B cell (primary cell): ENCODE measurements around the gene EXD2. TPM values are rescaled to one million over a fixed set of nuclear protein-coding genes. Genes with fewer than 3 reads are reported as not detected.

Experiments used
- ATAC-seq: fragments of 200-7000 bp; cut with Tn5 transposase; one replicate; pipeline ENCODE4 v1.10.0; 2021; ENCODE audit warnings: low read depth, mild to moderate bottlenecking, moderate number of reproducible peaks, moderate library complexity
- CTCF ChIA-PET: fragments of 350-600 bp; sonication (Branson Sonifier 250); formaldehyde crosslinking; loops from one replicate; lab custom pipeline; 2021; ENCODE audit warnings: antibody characterized with exemption, inconsistent platforms; lab: Charles Lee
- POLR2A ChIA-PET: fragments of 350-600 bp; sonication (Branson Sonifier 250); formaldehyde crosslinking; loops from one replicate; lab custom pipeline; 2021; ENCODE audit warnings: antibody characterized with exemption; lab: Charles Lee
- DNase-seq: peaks from one replicate; pipeline ENCODE4 v3.0.0; 2013
- H2AFZ ChIP-seq: 2 replicates; pipeline ENCODE4 v1.6.1; 2012; ENCODE audit warnings: mild to moderate bottlenecking, low read depth, low read length; ENCODE audit not compliant: insufficient read depth, poor library complexity, severe bottlenecking
- H3K27ac ChIP-seq, 2 donors: 1 replicate in 1 of 2; 2 replicates in 1 of 2; pipeline ENCODE4 v1.5.1; 2012 to 2013; ENCODE audit warnings: low read length in 2 of 2, mild to moderate bottlenecking in 2 of 2, moderate library complexity in 1 of 2
- H3K27me3 ChIP-seq, 4 experiments: fragments of 200-600 bp in 1 of 4; sonication (generic) in 1 of 4; replicated peaks in 1 of 4; 1 replicate in 2 of 4; 2 replicates in 2 of 4; pipeline versions ENCODE4 v1.6.1 to v1.7.0; 2013 to 2016; ENCODE audit warnings: low read length in 3 of 4, mild to moderate bottlenecking in 2 of 4, mixed read lengths in 1 of 4, moderate library complexity in 1 of 4; ENCODE audit not compliant: insufficient read depth in 4 of 4, control insufficient read depth in 3 of 4; ENCODE audit errors: control extremely low read depth in 1 of 4
- H3K36me3 ChIP-seq, 2 experiments: replicated peaks in 1 of 2; 1 replicate in 1 of 2; 2 replicates in 1 of 2; pipeline versions ENCODE4 v1.6.1 to v1.7.1; 2013; ENCODE audit warnings: low read length in 1 of 2; ENCODE audit not compliant: insufficient read depth in 2 of 2, control insufficient read depth in 1 of 2; ENCODE audit errors: control extremely low read depth in 1 of 2, extremely low read depth in 1 of 2
- H3K4me1 ChIP-seq, 2 donors: fragments of 200-600 bp in 1 of 2; sonication (generic) in 1 of 2; 1 replicate in 1 of 2; 2 replicates in 1 of 2; pipeline versions ENCODE4 v1.5.1 to v1.6.1; 2013 to 2017; ENCODE audit warnings: low read length in 2 of 2; ENCODE audit not compliant: control insufficient read depth in 2 of 2, insufficient read depth in 2 of 2
- H3K4me2 ChIP-seq: replicated peaks from 2 replicates; pipeline ENCODE3; 2012; ENCODE audit warnings: mild to moderate bottlenecking, low read depth, low read length; ENCODE audit not compliant: poor library complexity, severe bottlenecking
- H3K4me3 ChIP-seq, 5 experiments: fragments of 200-600 bp in 1 of 5; sonication (generic) in 1 of 5; 1 replicate in 3 of 5; 2 replicates in 2 of 5; pipeline versions ENCODE4 v1.5.1 to v1.7.0; 2011 to 2016; ENCODE audit warnings: low read length in 4 of 5, mild to moderate bottlenecking in 4 of 5, low read depth in 2 of 5, control low read depth in 1 of 5, moderate library complexity in 1 of 5; ENCODE audit not compliant: insufficient read depth in 1 of 5; ENCODE audit errors: control extremely low read depth in 1 of 5, extremely low read depth in 1 of 5
- H3K79me2 ChIP-seq: fragments of 200-600 bp; sonication (generic); one replicate; pipeline ENCODE4 v1.6.0; 2016; ENCODE audit warnings: low read length; ENCODE audit not compliant: control insufficient read depth, insufficient read depth
- H3K9ac ChIP-seq: fragments of 200-600 bp; sonication (generic); 2 replicates; pipeline ENCODE4 v1.6.1; 2017; ENCODE audit warnings: mild to moderate bottlenecking, low read length, moderate library complexity
- H3K9me3 ChIP-seq, 3 donors: one replicate each; pipeline versions ENCODE4 v1.6.1 to v1.7.1; 2013; ENCODE audit warnings: low read length in 2 of 3; ENCODE audit not compliant: control insufficient read depth in 2 of 3, insufficient read depth in 1 of 3; ENCODE audit errors: control extremely low read depth in 1 of 3
- H4K20me1 ChIP-seq: 2 replicates; pipeline ENCODE4 v1.6.0; 2012; ENCODE audit warnings: mild to moderate bottlenecking, low read length; ENCODE audit not compliant: insufficient read depth, control insufficient read depth, poor library complexity, severe bottlenecking
- H3K27ac Mint-ChIP-seq: one replicate; pipeline ENCODE4 v1.8.0; 2021; ENCODE audit warnings: mixed read lengths
- H3K27me3 Mint-ChIP-seq: one replicate; pipeline ENCODE4 v1.8.0; 2021; ENCODE audit warnings: mixed read lengths
- H3K4me1 Mint-ChIP-seq: one replicate; pipeline ENCODE4 v1.8.0; 2021; ENCODE audit warnings: mixed read lengths
- H3K4me3 Mint-ChIP-seq: one replicate; pipeline ENCODE4 v1.8.0; 2021; ENCODE audit warnings: mixed read lengths
- H3K9me3 Mint-ChIP-seq: one replicate; pipeline ENCODE4 v1.8.0; 2022; ENCODE audit warnings: mixed read lengths; ENCODE audit not compliant: insufficient read depth
- CTCF ChIP-seq: fragments of 200-600 bp; IDR thresholded peaks from one replicate; pipeline ENCODE4 v1.8.0; 2022; ENCODE audit warnings: antibody characterized with exemption, mild to moderate bottlenecking
- EZH2 ChIP-seq: IDR thresholded peaks from 2 replicates; pipeline ENCODE4 v1.6.1; 2012; ENCODE audit warnings: borderline replicate concordance, low read depth, mild to moderate bottlenecking, moderate library complexity, low read length; ENCODE audit not compliant: insufficient read depth, poor library complexity, severe bottlenecking
- WGBS: methylation state at CpG from one replicate; pipeline ENCODE4 v1.1.5; 2013; ENCODE audit warnings: missing lambda C conversion rate; ENCODE audit not compliant: insufficient coverage; 5-methylcytosine and 5-hydroxymethylcytosine counted together
- intact Hi-C: fragments of 100-400 bp; cut with micrococcal nuclease; formaldehyde crosslinking; loops from one replicate; pipeline ENCODE4 v1.10.0; 2022
- polyA plus RNA-seq: library from polyadenylated mRNA; depleted of rRNA; stranded (reverse); fragments of >200 nt; gene quantifications from 2 replicates; pipeline ENCODE4 v1.2.3, GENCODE V29; 2012
- total RNA-seq, 2 donors: library from RNA; stranded (reverse); fragments of 120-200 nt in 1 of 2; gene quantifications; 1 replicate in 1 of 2; 2 replicates in 1 of 2; pipeline versions ENCODE4 v1.2.3 to v1.2.4, GENCODE V29; 2013 to 2022

The EXD2 gene
- total and polyA plus RNA-seq, 2 donors (not counting 1 experiment from before 2014, with no cell fraction given) = 3.6 to 10.0 TPM

GRCh38 chr14:69270097-69270496 is 78.8 kb downstream of the EXD2 start:
- no peaks in the 10 kb centered on the region for H3K9me3 ChIP-seq
- H2AFZ ChIP-seq = no peak overlapping the region
- Mint-ChIP-seq H3K27ac (no peak overlapping the region), H3K4me3 (no peak overlapping the region), H3K9me3 (no peaks in the 10 kb centered on the region), H3K4me1 (no peaks in the 10 kb centered on the region), H3K27me3 (peaks cover 30% of the 10 kb centered on the region)
- no peaks in the 10 kb centered on the region for H4K20me1 ChIP-seq
- ChIA-PET CTCF (no interaction called here), POLR2A (no interaction called here)
- TF ChIP-seq CTCF (no peak), EZH2 (no peak)
- H3K27ac ChIP-seq = no peak overlapping the region
- no peak overlapping the region for H3K4me2 ChIP-seq
- H3K36me3 ChIP-seq = no peaks in the 10 kb centered on the region
- H3K79me2 ChIP-seq = no peaks in the 10 kb centered on the region
- no peak overlapping the region for H3K9ac ChIP-seq
- intact Hi-C loops = no loop called here
- no peaks in the 10 kb centered on the region for H3K4me1 ChIP-seq
- ATAC-seq (no peak), DNase-seq (no peak)
- 91% methylated on average over 4 of the region's 10 CpGs for WGBS
- H3K27me3 ChIP-seq = peaks cover 0 to 12% (median 1%) of the 10 kb centered on the region in 4 experiments
- no peak overlapping the region for H3K4me3 ChIP-seq

GRCh38 chr14:69270795-69271708 is 79.8 kb downstream of the EXD2 start:
- Mint-ChIP-seq H3K27ac (no peak overlapping the region), H3K4me1 (no peaks in the 10 kb centered on the region), H3K9me3 (no peaks in the 10 kb centered on the region), H3K27me3 (peaks cover 23% of the 10 kb centered on the region), H3K4me3 (no peak overlapping the region)
- H2AFZ ChIP-seq = no peak overlapping the region
- no peak overlapping the region for H3K9ac ChIP-seq
- peaks cover 0 to 4% (median 1%) of the 10 kb centered on the region in 4 experiments for H3K27me3 ChIP-seq
- DNase-seq = no peak
- intact Hi-C loops = no loop called here
- H3K4me2 ChIP-seq = no peak overlapping the region
- 93% methylated on average over 17 of the region's 21 CpGs for WGBS
- no peak overlapping the region for H3K4me3 ChIP-seq
- H4K20me1 ChIP-seq = no peaks in the 10 kb centered on the region
- no peaks in the 10 kb centered on the region for H3K4me1 ChIP-seq
- no peak for ATAC-seq
- ChIA-PET POLR2A (no interaction called here), CTCF (interaction anchor here (0.5 kb wide), 1 partner anchor 1627 kb away, joined by 6 read pairs; no protein-coding TSS in a partner anchor)
- no peaks in the 10 kb centered on the region for H3K36me3 ChIP-seq
- H3K79me2 ChIP-seq = no peaks in the 10 kb centered on the region
- TF ChIP-seq EZH2 (no peak), CTCF (no peak)
- H3K9me3 ChIP-seq = no peaks in the 10 kb centered on the region
- H3K27ac ChIP-seq = no peak overlapping the region
